Measurements from ENCODE around the gene TNFRSF9.

Gene TNFRSF9

DNA sequence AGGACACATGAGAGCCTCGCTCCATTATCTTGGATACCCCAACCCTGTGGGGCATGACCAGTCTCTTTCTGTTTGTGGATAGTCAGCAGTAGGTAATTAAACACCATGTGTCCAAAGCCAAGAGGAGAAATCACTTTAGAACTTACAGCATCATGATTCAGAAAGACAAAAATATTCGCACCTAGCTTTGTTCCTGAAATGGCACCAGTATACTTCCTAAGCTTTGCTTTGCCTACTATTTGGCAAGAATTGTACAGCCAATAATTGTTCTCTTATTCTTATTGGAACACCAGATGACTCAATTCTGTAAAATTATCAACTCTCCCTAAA is 24.2 kb downstream of the TNFRSF9 start:
- no peak for DNase-seq (ENCODE audit: low read depth)

- DNase-seq (ENCODE audit: low read depth), result no peak
Measured at GRCh38 chr1:7915826-7916500, 24.7 kb downstream of the TNFRSF9 start.

GRCh38 chr1:7912743-7913557 is 27.7 kb downstream of the TNFRSF9 start:
- no peak for DNase-seq (ENCODE audit: low read depth)

DNA sequence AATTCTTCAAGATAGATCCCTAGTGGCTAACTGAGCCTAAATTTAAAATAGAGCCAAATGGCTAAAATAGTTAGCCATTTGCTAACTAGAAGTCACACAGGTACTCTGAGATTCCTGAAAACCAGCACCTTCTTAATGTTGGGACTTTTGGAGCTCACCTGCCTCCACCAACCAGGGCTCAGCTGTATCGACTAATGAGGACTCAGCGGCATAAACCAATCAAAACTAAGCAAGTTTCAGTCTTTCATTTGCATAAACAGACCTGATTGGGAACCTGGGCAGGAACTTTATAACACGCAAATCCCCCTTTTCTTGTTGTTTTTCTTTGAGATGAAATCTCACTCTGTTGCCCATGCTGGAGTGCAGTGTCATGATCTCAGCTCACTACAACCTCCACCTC is 28.5 kb downstream of the TNFRSF9 start:
- no peak for DNase-seq (ENCODE audit: low read depth)

DNA sequence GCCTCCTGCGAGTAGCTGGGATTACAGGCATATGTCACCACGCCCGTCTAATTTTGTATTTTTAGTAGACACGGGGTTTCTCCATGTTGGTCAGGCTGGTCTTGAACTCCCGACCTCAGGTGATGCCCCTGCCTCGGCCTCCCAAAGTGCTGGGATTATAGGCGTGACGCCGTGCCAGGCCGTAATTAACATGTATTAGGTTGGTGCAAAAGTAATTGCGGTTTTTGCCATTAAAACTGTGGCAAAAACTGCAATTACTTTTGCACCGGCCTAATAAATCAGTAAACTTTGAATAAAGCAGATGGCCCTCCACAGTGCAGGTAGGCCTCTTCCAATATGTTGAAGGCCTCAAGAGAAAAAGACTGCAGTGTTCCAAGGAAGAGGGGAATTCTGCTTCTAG is 35.4 kb downstream of the TNFRSF9 start:
- DNase-seq (ENCODE audit: low read depth), result no peak

DNA sequence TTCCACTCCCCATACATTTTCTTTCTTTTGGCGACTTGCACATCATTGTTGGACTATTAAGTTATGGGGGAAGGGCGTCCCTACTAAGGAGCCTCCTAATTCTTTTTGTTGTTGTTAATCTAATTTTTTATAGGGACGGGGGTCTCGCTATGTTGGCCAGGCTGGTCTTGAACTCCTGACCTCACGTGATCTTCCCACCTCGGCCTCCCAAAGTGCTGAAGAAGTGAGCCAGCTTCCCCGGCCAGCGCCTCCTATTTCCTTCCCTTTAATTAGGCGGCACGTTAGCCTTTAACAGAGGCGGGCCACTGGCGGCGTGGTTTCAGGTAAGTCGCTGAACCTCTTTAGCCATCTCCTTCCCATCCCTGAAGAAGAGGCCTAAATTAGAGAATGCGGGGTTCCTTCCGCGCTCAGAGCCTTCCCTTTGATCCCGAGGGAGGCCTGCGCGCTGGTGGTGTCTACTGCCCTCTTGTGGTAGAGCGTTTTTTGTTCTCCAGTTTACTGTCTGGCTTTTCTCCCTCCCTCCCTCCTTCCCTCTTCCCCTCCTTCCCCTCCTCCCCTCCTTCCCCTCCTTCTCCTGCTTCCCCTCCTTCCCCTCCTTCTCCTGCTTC is 38.1 kb downstream of the TNFRSF9 start:
- peak; percentile 41 for DNase-seq (ENCODE audit: low read depth)

- DNase-seq (ENCODE audit: low read depth), result no peak
Measured at GRCh38 chr1:7899741-7900140, 40.9 kb downstream of the TNFRSF9 start.

- no peak for DNase-seq (ENCODE audit: low read depth)
Measured at GRCh38 chr1:7898962-7899361, 41.7 kb downstream of the TNFRSF9 start.

DNA sequence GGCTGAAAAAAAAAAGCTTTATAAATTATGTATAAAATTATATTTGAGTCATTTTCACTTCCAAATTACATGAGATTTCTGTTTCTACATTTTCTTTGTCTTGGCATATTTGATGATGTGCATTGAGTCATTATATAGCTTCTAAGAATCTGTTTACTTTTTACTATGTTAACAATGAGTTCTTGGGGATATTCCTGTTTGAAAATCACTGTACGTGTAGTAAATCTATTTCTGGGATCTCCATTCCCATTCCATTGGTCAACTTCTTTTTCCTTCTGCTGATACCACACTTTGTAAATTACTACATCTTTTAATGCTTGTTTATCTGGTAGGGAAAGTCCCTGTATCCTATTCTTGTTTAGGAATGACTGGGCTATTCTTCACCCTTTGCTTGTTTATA is 43.6 kb downstream of the TNFRSF9 start:
- DNase-seq (ENCODE audit: low read depth), result no peak

DNA sequence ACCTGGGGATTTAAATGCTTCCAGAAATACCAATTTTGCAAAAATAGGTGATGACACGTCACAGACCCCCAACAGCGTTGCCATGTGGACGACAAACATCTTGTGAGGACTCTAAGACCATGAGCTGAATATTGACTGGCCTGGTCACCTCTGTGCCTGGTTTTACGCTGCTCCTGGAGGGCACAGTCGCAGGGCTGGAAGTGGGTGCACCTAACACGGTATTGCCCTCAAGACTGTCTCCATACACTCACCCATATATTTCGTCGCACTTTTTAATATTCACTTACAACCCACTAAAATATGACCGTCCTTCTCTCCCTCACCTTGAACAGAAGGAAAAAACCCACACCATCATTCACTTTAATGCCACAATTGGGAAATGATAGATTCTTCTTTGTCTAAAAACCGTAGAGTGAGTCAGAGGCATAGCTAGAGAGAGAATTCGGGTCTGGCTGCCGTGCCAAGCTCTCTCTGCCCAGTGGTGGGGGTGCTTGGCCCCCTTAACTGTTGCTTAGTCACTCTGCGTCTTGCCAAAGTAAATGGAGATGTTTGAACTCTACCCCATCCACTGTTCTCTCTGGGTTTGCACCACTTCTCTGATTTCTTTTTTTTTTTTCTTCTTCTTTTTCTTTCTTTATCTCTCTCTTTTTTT is 47.0 kb downstream of the TNFRSF9 start:
- DNase-seq (ENCODE audit: low read depth), result peak; percentile 85

GRCh38 chr1:7891804-7892203 is 48.8 kb downstream of the TNFRSF9 start:
- DNase-seq (ENCODE audit: low read depth), result no peak

DNA sequence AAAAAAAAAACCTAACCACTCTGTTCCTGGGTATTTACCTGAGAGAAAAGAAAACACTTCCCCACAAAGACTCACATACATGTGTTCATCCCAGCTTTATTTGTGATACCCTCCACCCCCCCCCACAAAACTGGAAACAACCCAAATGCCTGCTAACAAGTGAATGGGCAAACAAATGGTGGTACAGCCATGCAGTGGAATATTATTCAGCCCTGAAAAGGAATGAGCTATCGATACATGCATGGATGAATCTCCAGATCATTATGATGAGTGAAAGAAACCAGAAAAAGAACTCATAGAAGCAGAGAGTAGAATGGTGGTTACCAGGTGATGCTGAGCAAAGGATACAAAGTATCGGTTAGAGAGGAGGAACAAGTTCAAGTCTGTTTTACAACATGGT is 49.8 kb downstream of the TNFRSF9 start:
- DNase-seq (ENCODE audit: low read depth), result no peak

GRCh38 chr1:7888248-7889081 is 52.2 kb downstream of the TNFRSF9 start:
- DNase-seq (ENCODE audit: low read depth), result no peak

DNA sequence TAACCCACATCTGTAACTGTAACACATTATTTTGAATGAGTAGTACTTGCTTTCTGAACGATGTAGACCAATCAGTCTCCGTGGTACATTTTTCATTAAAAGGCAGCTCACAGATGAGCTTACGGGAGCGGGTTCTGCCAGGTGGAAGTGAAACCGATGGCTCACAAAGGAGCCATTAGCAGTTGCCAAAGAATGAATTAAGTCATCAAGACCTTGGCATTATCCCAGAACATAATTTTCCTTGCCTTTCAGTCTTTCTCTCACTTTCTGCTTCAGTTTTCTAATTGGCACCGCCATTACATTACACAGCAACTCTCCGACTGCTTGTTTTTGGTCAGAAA is 54.3 kb downstream of the TNFRSF9 start:
- no peak for DNase-seq (ENCODE audit: low read depth)

DNA sequence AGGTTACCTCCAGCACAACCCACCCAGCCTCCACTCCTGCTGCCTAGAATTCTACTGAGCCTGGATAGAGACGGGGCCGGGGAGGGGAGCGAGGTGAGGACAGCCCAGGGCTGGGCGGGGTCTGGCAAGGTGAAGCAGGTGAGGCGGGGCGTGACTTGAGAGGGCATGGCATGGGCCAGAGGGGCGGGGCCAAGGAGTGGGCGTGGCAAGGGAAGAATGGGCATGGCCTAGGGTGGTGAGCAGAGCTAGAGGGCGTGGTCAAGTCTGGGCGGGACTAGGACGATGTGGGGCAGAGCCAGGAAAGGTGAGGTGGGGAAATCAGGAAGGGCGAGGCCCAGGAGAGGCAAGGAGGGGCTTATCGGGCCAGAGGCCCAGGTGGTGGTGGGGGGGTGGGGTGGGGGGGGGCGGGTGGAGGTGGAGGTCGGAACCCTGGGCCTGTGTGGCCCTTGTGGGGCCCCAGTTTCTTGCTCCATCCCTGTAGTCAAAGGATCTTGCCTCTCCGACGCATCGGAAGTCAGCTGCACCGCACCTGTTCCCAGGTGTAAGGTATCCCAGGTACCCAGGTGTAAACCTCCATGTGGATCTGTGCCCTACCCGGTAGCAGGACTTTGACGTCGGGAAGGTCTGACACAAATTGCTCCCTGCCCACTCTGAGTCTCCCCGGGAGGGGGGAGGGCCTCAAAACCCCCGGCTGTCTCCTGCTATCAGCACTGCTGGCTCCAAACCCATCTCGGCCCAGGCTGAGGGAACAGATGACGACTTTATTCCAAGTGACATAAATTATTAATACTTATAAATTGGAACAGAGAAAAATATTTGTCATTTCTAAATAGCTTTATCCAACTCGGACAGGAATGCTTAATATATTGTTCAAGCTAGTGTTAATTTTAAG is 54.9 kb downstream of the TNFRSF9 start:
- DNase-seq (ENCODE audit: low read depth), result no peak

DNA sequence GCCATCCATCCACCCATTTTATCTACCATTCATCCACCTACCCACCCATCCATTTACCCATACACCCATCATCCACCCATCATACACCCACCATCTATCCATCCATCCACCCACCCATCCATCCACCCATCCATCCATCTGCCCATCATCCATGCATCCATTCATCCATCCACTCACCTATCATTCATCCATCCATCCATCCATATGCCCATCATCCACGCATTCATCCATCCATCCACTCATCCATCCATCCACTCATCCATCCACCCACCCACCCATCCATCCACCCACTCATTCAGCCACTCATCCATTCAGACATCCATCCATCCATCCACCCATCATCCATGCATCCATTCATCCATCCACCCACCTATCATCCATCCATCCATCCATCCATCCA is 55.9 kb downstream of the TNFRSF9 start:
- DNase-seq (ENCODE audit: low read depth), result no peak

GRCh38 chr1:7879228-7879627 is 61.4 kb downstream of the TNFRSF9 start:
- no peak for DNase-seq (ENCODE audit: low read depth)

DNA sequence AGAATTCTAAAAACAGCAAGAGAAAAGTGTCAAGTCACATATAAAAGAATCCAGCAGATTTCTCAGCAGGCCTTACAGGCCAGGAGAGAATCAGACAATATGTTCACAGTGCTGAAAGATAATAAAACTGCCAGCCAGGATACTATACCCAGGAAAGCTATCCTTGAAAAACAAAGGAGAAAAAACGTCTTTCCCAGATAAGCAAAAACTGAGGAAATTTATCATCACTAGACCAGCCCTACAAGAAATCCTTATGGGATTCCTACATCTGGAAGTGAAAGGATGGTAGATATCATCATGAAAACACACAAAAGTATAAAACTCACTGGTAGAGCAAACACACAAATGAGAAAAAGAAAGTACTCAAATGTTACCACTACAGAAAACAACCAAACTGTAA is 62.6 kb downstream of the TNFRSF9 start:
- DNase-seq (ENCODE audit: low read depth), result no peak

DNA sequence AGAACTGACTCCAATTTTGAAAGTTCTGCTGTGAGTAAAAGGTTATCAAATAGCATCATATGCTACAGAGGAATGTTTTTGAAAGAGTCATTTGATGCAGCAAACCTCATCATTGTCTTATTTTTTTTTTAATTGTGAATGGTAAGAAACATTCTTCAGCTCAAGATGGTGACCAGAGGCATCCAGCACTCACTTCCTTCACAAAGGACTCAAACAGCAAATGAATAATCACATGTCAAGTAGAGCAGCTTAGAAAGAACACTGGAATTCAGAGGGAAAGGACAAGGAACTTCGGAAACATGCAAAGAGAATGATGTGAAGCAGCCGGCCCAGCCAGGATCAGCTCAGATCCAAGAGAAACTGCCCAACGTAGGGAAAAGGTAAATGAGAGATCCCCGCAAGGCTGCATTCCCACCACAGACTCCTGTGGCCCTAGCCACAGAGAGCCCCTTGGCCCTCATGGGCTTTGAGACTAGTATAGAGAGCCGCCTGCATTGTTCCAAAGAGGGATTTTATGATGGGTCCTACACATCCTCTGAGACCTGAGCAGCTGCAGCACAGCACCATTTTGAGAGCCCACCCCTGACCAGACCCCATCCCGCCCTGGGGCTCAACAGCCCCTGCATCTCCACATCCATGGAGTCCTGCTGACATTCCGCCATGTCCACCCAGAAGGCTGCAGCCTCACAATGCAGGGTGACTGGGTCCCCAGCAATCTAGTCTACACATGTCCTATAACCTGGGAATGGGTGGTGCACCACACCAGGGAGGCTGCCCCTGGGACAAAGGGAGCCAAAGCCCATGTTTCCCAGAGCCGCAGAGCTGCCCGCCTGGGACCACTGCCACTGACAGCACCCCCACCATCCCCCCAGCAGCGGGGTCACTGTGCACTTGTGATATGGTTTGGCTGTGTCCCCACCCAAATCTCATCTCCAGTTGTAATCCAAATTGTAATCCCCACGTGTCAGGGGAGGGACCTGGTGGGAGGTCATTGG is 66.5 kb downstream of the TNFRSF9 start:
- DNase-seq (ENCODE audit: low read depth), result no peak

DNA sequence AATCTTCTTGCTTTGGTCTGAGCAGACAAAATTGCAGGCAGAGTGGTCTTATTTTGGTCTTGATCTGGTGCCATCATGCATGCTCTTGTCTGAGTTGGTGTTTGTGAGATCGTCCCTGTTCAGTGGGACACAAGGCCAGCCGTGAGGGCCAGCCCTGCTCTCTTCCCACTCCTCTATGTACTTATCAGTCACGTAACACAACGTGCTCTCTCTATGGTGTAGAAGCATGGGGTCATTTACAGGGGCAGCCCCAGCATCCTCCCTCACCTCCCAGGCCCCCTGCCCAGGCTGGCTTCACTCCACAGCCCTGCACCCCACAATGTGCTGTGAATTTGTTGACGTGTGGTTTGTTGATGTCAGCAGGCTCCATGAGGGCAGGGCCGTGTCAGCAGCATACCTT is 69.5 kb downstream of the TNFRSF9 start:
- no peak for DNase-seq (ENCODE audit: low read depth)
